GM12873 (cell line): ENCODE results near the gene GSC.

Source experiments
- TF ChIP-seq, protein P1 (sequence below): IDR thresholded peaks from 2 replicates; pipeline ENCODE4 v1.5.1; 2012; ENCODE audit warnings: low read depth, mild to moderate bottlenecking, moderate library complexity, low read length, control low read depth; ENCODE audit not compliant: insufficient read depth; ENCODE audit errors: missing control alignments

GSC gene

DNA sequence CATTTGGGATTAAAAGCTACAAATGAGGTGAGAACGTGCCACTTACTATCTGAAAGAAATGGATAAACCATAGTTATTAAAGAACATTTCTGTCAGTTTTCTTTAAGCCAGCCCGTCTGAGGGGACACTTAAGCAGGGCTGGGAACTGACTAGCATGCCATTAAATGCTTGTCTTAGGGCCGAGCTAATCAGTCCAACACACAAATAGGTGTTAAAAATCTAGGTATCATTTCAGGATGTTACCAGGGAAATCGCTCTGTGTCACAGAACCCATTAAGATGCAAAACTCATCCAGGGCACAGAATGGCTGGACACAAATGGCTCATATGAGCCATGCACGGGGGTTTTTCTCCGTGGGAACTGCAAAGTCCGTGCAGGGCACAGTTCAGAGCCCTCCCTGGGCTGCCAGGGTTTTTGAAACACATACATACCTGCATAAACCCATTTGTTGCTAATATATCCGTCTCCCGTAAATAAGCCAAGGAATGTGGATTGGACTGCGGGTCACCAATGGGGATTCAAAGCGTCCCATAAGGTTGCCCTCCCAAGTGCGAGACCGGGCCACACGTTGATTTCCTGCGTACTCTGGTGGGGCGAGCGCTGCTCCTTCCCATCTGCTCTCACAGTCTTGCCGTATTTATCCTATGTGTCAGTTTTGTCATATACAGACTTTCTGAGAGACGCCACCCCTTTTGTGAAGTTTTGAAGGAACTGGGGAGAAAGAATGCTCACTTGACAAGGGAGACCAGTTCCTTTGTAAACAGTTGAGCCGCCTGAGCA lies 5.4 kb upstream of the GSC start:
- TF ChIP-seq, protein P1, sequence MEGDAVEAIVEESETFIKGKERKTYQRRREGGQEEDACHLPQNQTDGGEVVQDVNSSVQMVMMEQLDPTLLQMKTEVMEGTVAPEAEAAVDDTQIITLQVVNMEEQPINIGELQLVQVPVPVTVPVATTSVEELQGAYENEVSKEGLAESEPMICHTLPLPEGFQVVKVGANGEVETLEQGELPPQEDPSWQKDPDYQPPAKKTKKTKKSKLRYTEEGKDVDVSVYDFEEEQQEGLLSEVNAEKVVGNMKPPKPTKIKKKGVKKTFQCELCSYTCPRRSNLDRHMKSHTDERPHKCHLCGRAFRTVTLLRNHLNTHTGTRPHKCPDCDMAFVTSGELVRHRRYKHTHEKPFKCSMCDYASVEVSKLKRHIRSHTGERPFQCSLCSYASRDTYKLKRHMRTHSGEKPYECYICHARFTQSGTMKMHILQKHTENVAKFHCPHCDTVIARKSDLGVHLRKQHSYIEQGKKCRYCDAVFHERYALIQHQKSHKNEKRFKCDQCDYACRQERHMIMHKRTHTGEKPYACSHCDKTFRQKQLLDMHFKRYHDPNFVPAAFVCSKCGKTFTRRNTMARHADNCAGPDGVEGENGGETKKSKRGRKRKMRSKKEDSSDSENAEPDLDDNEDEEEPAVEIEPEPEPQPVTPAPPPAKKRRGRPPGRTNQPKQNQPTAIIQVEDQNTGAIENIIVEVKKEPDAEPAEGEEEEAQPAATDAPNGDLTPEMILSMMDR, result no peak

DNA sequence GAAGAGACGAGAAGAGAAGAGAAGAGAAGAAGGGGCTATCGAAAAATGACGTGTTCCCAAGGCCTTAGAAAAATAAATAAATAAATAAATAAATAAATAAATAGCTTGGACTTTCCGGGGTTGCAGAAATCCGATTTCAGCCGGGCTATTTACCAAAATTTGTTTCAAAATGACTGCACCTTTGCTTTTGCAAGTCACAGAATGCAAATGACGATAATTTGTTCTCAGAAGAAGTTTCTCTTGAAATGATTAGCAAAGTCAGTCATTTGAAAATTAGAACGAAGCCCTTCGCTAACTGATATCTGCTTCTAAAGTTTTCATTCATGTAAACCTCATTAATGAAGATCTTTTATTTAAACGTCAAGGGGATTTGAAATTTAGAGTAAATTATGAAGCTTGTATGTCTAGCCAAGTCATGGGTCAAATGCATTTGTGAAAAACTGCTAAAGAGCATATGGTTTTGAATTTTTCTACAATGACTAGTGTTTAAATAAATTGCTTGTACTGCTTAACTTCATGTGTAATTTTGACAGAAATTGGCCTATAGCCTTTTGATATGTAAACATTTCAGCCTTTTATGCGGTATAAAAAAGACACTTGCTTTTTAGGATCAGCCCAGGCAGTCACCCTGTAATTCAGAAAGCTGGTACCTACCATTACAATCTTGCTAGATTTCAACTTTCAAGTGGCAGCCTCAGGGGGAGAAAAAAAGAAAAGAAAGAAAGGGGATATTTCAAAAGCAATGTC lies 4.6 kb upstream of the GSC start:
- TF ChIP-seq, protein P1, result no peak

- TF ChIP-seq, protein P1, result no peak
Measured at GRCh38 chr14:94773655-94774343, 3.9 kb upstream of the GSC start.

DNA sequence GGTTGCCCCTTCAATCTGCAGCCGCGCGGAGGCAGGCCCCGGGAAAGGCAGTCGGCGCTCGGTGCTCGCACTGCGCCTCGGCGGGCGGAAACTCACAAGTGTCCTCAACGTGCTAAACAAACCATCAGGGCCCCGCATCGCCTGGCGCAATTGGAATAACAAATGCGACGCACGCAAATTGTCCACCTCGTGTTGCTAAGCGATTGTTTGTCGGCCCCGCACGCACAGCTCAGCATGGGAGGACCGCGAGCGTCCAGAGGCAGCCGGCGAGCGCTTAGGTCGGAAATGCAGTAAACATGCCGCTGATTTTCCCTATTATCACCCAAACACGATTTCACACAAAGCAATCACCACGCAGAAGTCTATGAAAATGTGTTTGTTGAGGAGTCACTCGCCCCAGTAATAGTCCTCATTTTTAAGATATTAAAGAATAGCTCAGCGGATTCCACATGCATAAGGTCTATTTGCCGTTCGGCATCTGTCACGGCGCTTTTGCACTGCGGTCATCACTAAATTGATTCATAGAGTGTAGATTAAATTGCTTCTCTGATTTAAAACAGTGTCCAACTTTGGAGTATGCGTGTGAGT lies 3.2 kb upstream of the GSC start:
- TF ChIP-seq, protein P1, result no peak

DNA sequence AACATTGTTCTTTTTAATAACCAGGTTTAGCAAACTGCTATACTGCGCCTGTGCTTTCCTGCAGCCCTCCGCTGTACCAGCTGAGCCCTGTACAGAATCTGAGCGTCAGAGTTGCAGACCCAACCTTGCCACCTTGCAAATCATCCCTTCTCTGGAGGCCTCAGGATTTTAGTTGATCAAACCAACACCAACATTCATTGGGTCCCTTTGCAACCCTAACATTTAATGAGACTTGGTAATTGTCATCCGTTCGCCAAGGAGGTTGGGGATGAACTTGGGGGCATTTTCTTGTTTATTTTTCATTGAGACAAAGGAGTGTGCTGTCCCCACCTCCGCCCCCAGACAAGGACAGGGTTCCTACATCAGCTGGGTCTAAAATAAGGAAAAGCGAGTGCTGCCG lies 2.6 kb upstream of the GSC start:
- TF ChIP-seq, protein P1, result no peak

- TF ChIP-seq, protein P1, result no peak
Measured at GRCh38 chr14:94771906-94772490, 2.1 kb upstream of the GSC start.
